ENCODE data around the gene HSPA4L. TPM values are rescaled to one million over a fixed set of nuclear protein-coding genes. Genes with fewer than 3 reads are reported as not detected.

Gene HSPA4L
- total RNA-seq: 1 to 10 TPM in 1 of 5 experiments, not detected in 4; 1.1 TPM
- not detected for polyA plus RNA-seq
- total RNA-seq: not detected

- intact Hi-C loops (cut with micrococcal nuclease): loop anchor here (1.0 to 5.0 kb wide), 6 partner anchors 98 to 1030 kb away; partner anchors contain the start of genes ABHD18 (in 2 of the 2), MFSD8 (in 2 of the 2), PGRMC2 (in 1 of the 2) and PLK4 (in 1 of the 2)
- POLR2A ChIA-PET: no interaction called here
- peaks cover 20 to 21% of the 10 kb centered on the region in 2 donors for H3K27me3 ChIP-seq (ENCODE audit: control insufficient read depth in 2 of 2, insufficient read depth in 2 of 2, low read length in 2 of 2)
These were observed at the start of gene HSPA4L for GRCh38 chr4:127782275-127783025. Gene HSPA4L (plus strand): TSS chr4:127782322. CDS start chr4:127782551, 229 bp downstream.

DNA sequence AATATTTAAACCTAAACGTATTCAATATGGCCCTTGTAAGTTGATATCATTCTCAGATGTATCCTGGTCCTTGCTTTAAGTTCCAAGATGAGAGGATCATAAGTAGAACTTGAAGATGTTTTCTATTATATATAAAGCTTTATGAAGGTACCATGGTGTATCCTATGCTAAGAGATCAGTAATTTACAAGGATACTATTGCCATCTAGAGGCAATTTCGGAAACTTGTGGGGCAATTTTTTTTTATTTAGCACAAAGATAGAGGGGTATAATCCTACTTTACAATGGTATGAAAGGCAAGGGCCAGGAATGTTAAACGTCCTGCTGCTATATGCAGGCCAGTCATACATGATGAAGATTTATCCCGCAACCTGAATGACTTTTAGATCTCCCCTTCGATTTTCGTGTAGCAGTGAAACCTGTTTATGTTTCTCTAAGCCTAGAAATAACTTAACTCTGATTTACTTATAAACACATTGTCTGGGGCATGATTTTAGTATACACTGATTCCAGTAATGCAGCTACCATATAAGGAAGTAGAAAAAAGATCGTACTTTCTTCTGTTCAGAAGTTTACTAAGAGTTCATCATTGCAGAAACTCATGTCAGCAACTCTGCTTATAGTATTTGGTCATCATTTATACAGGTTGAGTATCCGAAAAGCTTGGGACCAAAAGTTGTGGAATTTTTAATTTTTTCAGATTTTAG lies 49.3 kb upstream of the HSPA4L start:
- Histone ChIP-seq H3K4me3 (ENCODE audit: low read length) (no peak overlapping the region), H3K4me1 (ENCODE audit: control insufficient read depth in 2 of 2, insufficient read depth in 2 of 2, low read length in 2 of 2) (no peaks in the 10 kb centered on the region), H3K9me3 (ENCODE audit: control insufficient read depth in 2 of 3, low read length in 3 of 3) (no peaks in the 10 kb centered on the region), H3K36me3 (ENCODE audit: control insufficient read depth in 2 of 3, insufficient read depth in 3 of 3, low read length in 3 of 3) (no peaks in the 10 kb centered on the region), H3K27ac (ENCODE audit: low read depth, low read length) (no peak overlapping the region), H3K27me3 (ENCODE audit: control insufficient read depth in 2 of 2, insufficient read depth in 2 of 2, low read length in 2 of 2) (peaks cover 0 to 4% of the 10 kb centered on the region in 2 donors)
- CTCF ChIA-PET: no interaction called here
- ATAC-seq (peak; percentile 22), DNase-seq (peak in 1 of 9 donors; percentile 13)
- Mint-ChIP-seq H3K36me3 (no peaks in the 10 kb centered on the region), H3K4me3 (no peak overlapping the region), H3K27ac (no peak overlapping the region), H3K27me3 (peaks cover 0 to 7% (median 3%) of the 10 kb centered on the region in 5 donors), H3K9me3 (no peaks in the 10 kb centered on the region), H3K4me1 (no peaks in the 10 kb centered on the region)
- intact Hi-C loops (cut with micrococcal nuclease): loop anchor here in 1 of 2 donors (1.0 kb wide), 1 partner anchor 127 kb away; no protein-coding TSS in a partner anchor
- POLR2A ChIA-PET: no interaction called here

More at GRCh38 chr4:127782275-127783025, at the start of gene HSPA4L:
- Mint-ChIP-seq H3K4me1 (peaks cover 13 to 20% (median 18%) of the 10 kb centered on the region in 7 donors), H3K36me3 (peaks cover 0 to 9% (median 4%) of the 10 kb centered on the region in 5 donors), H3K4me3 (peak within 1 kb of the TSS; percentile 86 to 96 (median 91)), H3K27me3 (peaks cover 64 to 78% (median 67%) of the 10 kb centered on the region in 5 donors), H3K27ac (peak within 1 kb of the TSS in 5 of 9 donors; percentile 7 to 86 (median 49)), H3K9me3 (peaks cover 0 to 10% (median 0%) of the 10 kb centered on the region in 11 donors)
- CTCF ChIA-PET: no interaction called here
- H3K4me1 ChIP-seq (ENCODE audit: control insufficient read depth in 2 of 2, insufficient read depth in 2 of 2, low read length in 2 of 2): peaks cover 0 to 6% of the 10 kb centered on the region in 2 donors
- no peak within 1 kb of the TSS for H3K27ac ChIP-seq (ENCODE audit: low read depth, low read length)
- no peaks in the 10 kb centered on the region for H3K9me3 ChIP-seq (ENCODE audit: control insufficient read depth in 2 of 3, low read length in 3 of 3)
- peak in 8 of 9 donors; percentile 7 to 77 (median 22) for DNase-seq
- peak; percentile 81 for ATAC-seq
- H3K4me3 ChIP-seq (ENCODE audit: low read length): peak within 1 kb of the TSS; percentile 66
- no peaks in the 10 kb centered on the region for H3K36me3 ChIP-seq (ENCODE audit: control insufficient read depth in 2 of 3, insufficient read depth in 3 of 3, low read length in 3 of 3)

GRCh38 chr4:127734976-127735375 lies 47.1 kb upstream of the HSPA4L start:
- no peaks in the 10 kb centered on the region for H3K36me3 ChIP-seq (ENCODE audit: control insufficient read depth in 2 of 3, insufficient read depth in 3 of 3, low read length in 3 of 3)
- H3K27me3 ChIP-seq (ENCODE audit: control insufficient read depth in 2 of 2, insufficient read depth in 2 of 2, low read length in 2 of 2): no peaks in the 10 kb centered on the region
- H3K27ac ChIP-seq (ENCODE audit: low read depth, low read length): no peak overlapping the region
- H3K9me3 ChIP-seq (ENCODE audit: control insufficient read depth in 2 of 3, low read length in 3 of 3): no peaks in the 10 kb centered on the region
- no peaks in the 10 kb centered on the region for H3K4me1 Mint-ChIP-seq
- H3K4me3 ChIP-seq (ENCODE audit: low read length): no peak overlapping the region
- H3K4me3 Mint-ChIP-seq: no peak overlapping the region
- H3K27ac Mint-ChIP-seq: no peak overlapping the region
- H3K36me3 Mint-ChIP-seq: no peaks in the 10 kb centered on the region
- ATAC-seq (no peak), DNase-seq (no peak)
- ChIA-PET POLR2A (no interaction called here), CTCF (no interaction called here)
- H3K27me3 Mint-ChIP-seq: peaks cover 5 to 13% (median 8%) of the 10 kb centered on the region in 5 donors
- no peaks in the 10 kb centered on the region for H3K9me3 Mint-ChIP-seq
- intact Hi-C loops (cut with micrococcal nuclease): no loop called here
- no peaks in the 10 kb centered on the region for H3K4me1 ChIP-seq (ENCODE audit: control insufficient read depth in 2 of 2, insufficient read depth in 2 of 2, low read length in 2 of 2)

GRCh38 chr4:127737295-127737694 lies 44.8 kb upstream of the HSPA4L start:
- intact Hi-C loops (cut with micrococcal nuclease): no loop called here
- H3K27ac ChIP-seq (ENCODE audit: low read depth, low read length): no peak overlapping the region
- CTCF ChIA-PET: no interaction called here
- no peaks in the 10 kb centered on the region for H3K9me3 ChIP-seq (ENCODE audit: control insufficient read depth in 2 of 3, low read length in 3 of 3)
- Mint-ChIP-seq H3K4me1 (no peaks in the 10 kb centered on the region), H3K27ac (no peak overlapping the region), H3K9me3 (peaks cover 0 to 2% (median 0%) of the 10 kb centered on the region in 11 donors), H3K27me3 (peaks cover 5 to 26% (median 10%) of the 10 kb centered on the region in 5 donors), H3K36me3 (no peaks in the 10 kb centered on the region), H3K4me3 (no peak overlapping the region)
- no peak for DNase-seq
- no peak overlapping the region for H3K4me3 ChIP-seq (ENCODE audit: low read length)
- no peaks in the 10 kb centered on the region for H3K4me1 ChIP-seq (ENCODE audit: control insufficient read depth in 2 of 2, insufficient read depth in 2 of 2, low read length in 2 of 2)
- no peak for ATAC-seq
- POLR2A ChIA-PET: no interaction called here
- H3K36me3 ChIP-seq (ENCODE audit: control insufficient read depth in 2 of 3, insufficient read depth in 3 of 3, low read length in 3 of 3): no peaks in the 10 kb centered on the region
- H3K27me3 ChIP-seq (ENCODE audit: control insufficient read depth in 2 of 2, insufficient read depth in 2 of 2, low read length in 2 of 2): no peaks in the 10 kb centered on the region

- Mint-ChIP-seq H3K4me3 (no peak overlapping the region), H3K36me3 (no peaks in the 10 kb centered on the region), H3K27me3 (peaks cover 2 to 34% (median 24%) of the 10 kb centered on the region in 5 donors), H3K4me1 (no peaks in the 10 kb centered on the region), H3K9me3 (peaks cover 0 to 5% (median 0%) of the 10 kb centered on the region in 11 donors), H3K27ac (no peak overlapping the region)
- DNase-seq (no peak), ATAC-seq (no peak)
- Histone ChIP-seq H3K4me3 (ENCODE audit: low read length) (no peak overlapping the region), H3K36me3 (ENCODE audit: control insufficient read depth in 2 of 3, insufficient read depth in 3 of 3, low read length in 3 of 3) (no peaks in the 10 kb centered on the region), H3K9me3 (ENCODE audit: control insufficient read depth in 2 of 3, low read length in 3 of 3) (no peaks in the 10 kb centered on the region), H3K27ac (ENCODE audit: low read depth, low read length) (no peak overlapping the region), H3K27me3 (ENCODE audit: control insufficient read depth in 2 of 2, insufficient read depth in 2 of 2, low read length in 2 of 2) (no peaks in the 10 kb centered on the region), H3K4me1 (ENCODE audit: control insufficient read depth in 2 of 2, insufficient read depth in 2 of 2, low read length in 2 of 2) (no peaks in the 10 kb centered on the region)
- intact Hi-C loops (cut with micrococcal nuclease): no loop called here
- CTCF ChIA-PET: no interaction called here
- POLR2A ChIA-PET: no interaction called here
These were observed 40.9 kb upstream of the HSPA4L start for GRCh38 chr4:127741247-127741646.

DNA sequence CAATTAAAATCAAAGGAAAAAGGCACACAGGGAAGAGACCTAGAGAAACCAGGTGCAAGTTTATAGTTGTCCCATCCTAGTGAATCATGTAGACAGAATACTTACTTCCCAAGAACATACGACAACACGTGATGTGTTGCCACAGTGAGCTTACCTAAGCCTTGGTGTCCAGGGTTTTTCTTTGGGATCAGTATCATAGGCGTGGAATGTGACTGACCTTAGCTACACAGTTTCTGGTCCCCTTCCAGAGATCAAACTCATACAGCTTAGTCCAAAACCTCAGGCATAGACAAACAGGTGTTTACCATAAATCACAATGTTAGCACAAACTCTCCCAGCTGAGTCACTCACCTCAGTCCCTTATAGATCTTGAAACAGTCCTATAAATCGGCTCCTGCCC lies 34.2 kb upstream of the HSPA4L start:
- no peaks in the 10 kb centered on the region for H3K4me1 ChIP-seq (ENCODE audit: control insufficient read depth in 2 of 2, insufficient read depth in 2 of 2, low read length in 2 of 2)
- Mint-ChIP-seq H3K9me3 (peaks cover 0 to 28% (median 11%) of the 10 kb centered on the region in 11 donors), H3K27ac (no peak overlapping the region), H3K4me3 (no peak overlapping the region), H3K36me3 (peaks cover 0 to 4% (median 0%) of the 10 kb centered on the region in 5 donors), H3K4me1 (no peaks in the 10 kb centered on the region), H3K27me3 (peaks cover 2 to 22% (median 18%) of the 10 kb centered on the region in 5 donors)
- peaks cover 0 to 10% (median 0%) of the 10 kb centered on the region in 3 experiments for H3K9me3 ChIP-seq (ENCODE audit: control insufficient read depth in 2 of 3, low read length in 3 of 3)
- ChIA-PET POLR2A (no interaction called here), CTCF (no interaction called here)
- DNase-seq (no peak), ATAC-seq (no peak)
- H3K36me3 ChIP-seq (ENCODE audit: control insufficient read depth in 2 of 3, insufficient read depth in 3 of 3, low read length in 3 of 3): no peaks in the 10 kb centered on the region
- intact Hi-C loops (cut with micrococcal nuclease): no loop called here
- H3K27ac ChIP-seq (ENCODE audit: low read depth, low read length): no peak overlapping the region
- no peaks in the 10 kb centered on the region for H3K27me3 ChIP-seq (ENCODE audit: control insufficient read depth in 2 of 2, insufficient read depth in 2 of 2, low read length in 2 of 2)
- no peak overlapping the region for H3K4me3 ChIP-seq (ENCODE audit: low read length)

Data from naive thymus-derived CD4-positive, alpha-beta T cell (primary cell).